Liver (tissue), 9 donors: ENCODE results near the gene BIRC3. TPM values are rescaled to one million over a fixed set of nuclear protein-coding genes. Genes with fewer than 3 reads are reported as not detected.

Experiments
- DNase-seq: peaks from one replicate; pipeline ENCODE4 v3.0.0-alpha.2; 2017; ENCODE audit warnings: low spot score
- H3K27ac ChIP-seq, 2 donors: one replicate each; pipeline ENCODE4 v1.7.0; 2013; ENCODE audit warnings: inconsistent platforms in 2 of 2, low read length in 2 of 2, control low read depth in 1 of 2, low read depth in 1 of 2, mild to moderate bottlenecking in 1 of 2
- H3K27me3 ChIP-seq, 4 donors: one replicate each; pipeline versions ENCODE4 v1.6.1 to v1.7.0; 2013; ENCODE audit warnings: low read length in 3 of 4, inconsistent platforms in 1 of 4, mild to moderate bottlenecking in 1 of 4, moderate library complexity in 1 of 4; ENCODE audit not compliant: control insufficient read depth in 4 of 4, insufficient read depth in 4 of 4
- H3K36me3 ChIP-seq, 4 donors: one replicate each; pipeline versions ENCODE4 v1.6.1 to v1.7.0; 2013; ENCODE audit warnings: low read length in 3 of 4, mild to moderate bottlenecking in 3 of 4, low read depth in 1 of 4, moderate library complexity in 1 of 4; ENCODE audit not compliant: control insufficient read depth in 4 of 4, insufficient read depth in 3 of 4
- H3K4me1 ChIP-seq, 4 donors: one replicate each; pipeline versions ENCODE4 v1.6.1 to v1.7.0; 2013; ENCODE audit warnings: low read length in 3 of 4, mild to moderate bottlenecking in 3 of 4, moderate library complexity in 1 of 4; ENCODE audit not compliant: control insufficient read depth in 4 of 4, insufficient read depth in 4 of 4
- H3K4me3 ChIP-seq, 3 donors: one replicate each; pipeline versions ENCODE4 v1.6.1 to v1.7.0; 2013; ENCODE audit warnings: low read length in 3 of 3, control low read depth in 1 of 3, low read depth in 1 of 3, mild to moderate bottlenecking in 1 of 3
- H3K9ac ChIP-seq, 2 donors: one replicate each; pipeline ENCODE4 v1.7.0; 2013; ENCODE audit warnings: low read length in 2 of 2, mild to moderate bottlenecking in 2 of 2, moderate library complexity in 2 of 2, control low read depth in 1 of 2, low read depth in 1 of 2
- H3K9me3 ChIP-seq, 4 donors: one replicate each; pipeline versions ENCODE4 v1.6.1 to v1.7.0; 2013; ENCODE audit warnings: low read length in 3 of 4; ENCODE audit not compliant: control insufficient read depth in 4 of 4
- ATF3 ChIP-seq: IDR thresholded peaks from 2 replicates; pipeline ENCODE4 v1.6.1; 2016; ENCODE audit warnings: antibody characterized with exemption
- CTCF ChIP-seq: fragments of 150-350 bp; IDR thresholded peaks from 2 replicates; pipeline ENCODE4 v1.5.1; 2017; ENCODE audit warnings: improper control_type of control experiment, low read depth, low read length; ENCODE audit not compliant: missing input control
- EGR1 ChIP-seq, 2 donors: IDR thresholded peaks; 2 replicates each; pipeline ENCODE4 v1.6.1; 2016 to 2018; ENCODE audit warnings: antibody characterized with exemption in 2 of 2, low read depth in 2 of 2
- FOXA1 ChIP-seq: IDR thresholded peaks from 2 replicates; pipeline ENCODE4 v1.6.1; 2016; ENCODE audit warnings: antibody characterized with exemption
- FOXA2 ChIP-seq: IDR thresholded peaks from 2 replicates; pipeline ENCODE4 v1.6.1; 2016; ENCODE audit warnings: antibody characterized with exemption
- GABPA ChIP-seq, 2 donors: IDR thresholded peaks in 1 of 2; conservative IDR thresholded peaks in 1 of 2; 2 replicates each; pipeline ENCODE4 v1.6.1; 2016; ENCODE audit warnings: antibody characterized with exemption in 2 of 2, mild to moderate bottlenecking in 1 of 2, moderate library complexity in 1 of 2
- HNF4A ChIP-seq, 2 donors: conservative IDR thresholded peaks; 2 replicates each; pipeline ENCODE4 v1.6.1; 2016; ENCODE audit warnings: antibody characterized with exemption in 2 of 2, mild to moderate bottlenecking in 2 of 2
- HNF4G ChIP-seq: IDR thresholded peaks from 2 replicates; pipeline ENCODE4 v1.6.1; 2016; ENCODE audit warnings: antibody characterized with exemption
- MAX ChIP-seq: IDR thresholded peaks from 2 replicates; pipeline ENCODE4 v1.6.1; 2016; ENCODE audit warnings: antibody characterized with exemption
- NR2F2 ChIP-seq: IDR thresholded peaks from 2 replicates; pipeline ENCODE4 v1.6.1; 2016; ENCODE audit warnings: antibody characterized with exemption
- RAD21 ChIP-seq, 2 donors: IDR thresholded peaks; 2 replicates each; pipeline ENCODE4 v1.6.1; 2016; ENCODE audit warnings: antibody characterized with exemption in 2 of 2, mild to moderate bottlenecking in 2 of 2
- REST ChIP-seq: IDR thresholded peaks from 2 replicates; pipeline ENCODE4 v1.6.1; 2016; ENCODE audit warnings: antibody characterized with exemption, mild to moderate bottlenecking
- RXRA ChIP-seq, 2 donors: IDR thresholded peaks; 2 replicates each; pipeline ENCODE4 v1.6.1; 2017 to 2018; ENCODE audit warnings: antibody characterized with exemption in 2 of 2, mild to moderate bottlenecking in 1 of 2
- SP1 ChIP-seq: IDR thresholded peaks from 2 replicates; pipeline ENCODE4 v1.6.1; 2018; ENCODE audit warnings: antibody characterized with exemption, mild to moderate bottlenecking
- TAF1 ChIP-seq: conservative IDR thresholded peaks from 2 replicates; pipeline ENCODE4 v1.6.1; 2016; ENCODE audit warnings: antibody characterized with exemption, mild to moderate bottlenecking
- WGBS: extraction: QIAGEN DNeasy Blood & Tissue Kit; methylation state at CpG from one replicate; pipeline ENCODE4 v1.1.7; 2013; 5-methylcytosine and 5-hydroxymethylcytosine counted together
- polyA plus RNA-seq, 2 donors: library from polyadenylated mRNA; stranded (reverse) in 1 of 2; unstranded in 1 of 2; fragments of 200-250 nt in 1 of 2; fragments of >200 nt in 1 of 2; fragmentation: Nextera tagmentation in 1 of 2; extraction: Ambion mirVana in 1 of 2; gene quantifications; one replicate each; pipeline versions ENCODE4 v1.2.1 to v1.2.3, GENCODE V29; 2013 to 2015
- total RNA-seq, 2 donors: library from RNA; depleted of rRNA; stranded (reverse); fragments of >200 nt; gene quantifications; one replicate each; pipeline ENCODE4 v1.2.3, GENCODE V29; 2014
- donor health status: healthy.
- donor health status: healthy.
- donor health status: healthy.
- donor health status: healthy.
- donor health status: healthy.

Gene BIRC3
- total and polyA plus RNA-seq, 4 donors: 1.4 to 8.1 (median 2.9) TPM

GRCh38 chr11:102357116-102357515 lies 39.8 kb downstream of the BIRC3 start (continued):
- TF ChIP-seq RAD21 (IDR thresholded peaks at IDR 0.05): no peak

GRCh38 chr11:102359372-102359771 lies 42.1 kb downstream of the BIRC3 start:
- no peaks in the 10 kb centered on the region for H3K9me3 ChIP-seq
- TF ChIP-seq MAX: no peak
- TF ChIP-seq SP1: no peak
- no peak for TF ChIP-seq REST
- no peak for TF ChIP-seq FOXA2
- no peak for TF ChIP-seq CTCF
- TF ChIP-seq NR2F2: no peak
- TF ChIP-seq FOXA1: no peak
- TF ChIP-seq HNF4A (conservative IDR thresholded peaks at IDR 0.05): no peak
- TF ChIP-seq GABPA (IDR thresholded peaks at IDR 0.05 in 1 of 2, conservative IDR thresholded peaks at IDR 0.05 in 1 of 2): no peak
- no peak for TF ChIP-seq HNF4G
- no peak for TF ChIP-seq RXRA (IDR thresholded peaks at IDR 0.05)
- TF ChIP-seq EGR1 (IDR thresholded peaks at IDR 0.05; ENCODE audit: low read depth in 2 of 2): no peak
- TF ChIP-seq ATF3: no peak
- H3K36me3 ChIP-seq: peaks cover 0 to 33% (median 30%) of the 10 kb centered on the region in 4 donors
- H3K9ac ChIP-seq: no peak overlapping the region
- no peak overlapping the region for H3K4me3 ChIP-seq
- 79% methylated on average over 3 of the region's 3 CpGs for WGBS
- no peaks in the 10 kb centered on the region for H3K27me3 ChIP-seq
- no peaks in the 10 kb centered on the region for H3K4me1 ChIP-seq
- no peak overlapping the region for H3K27ac ChIP-seq
- DNase-seq: no peak

GRCh38 chr11:102360681-102361080 lies 43.4 kb downstream of the BIRC3 start:
- no peaks in the 10 kb centered on the region for H3K27me3 ChIP-seq
- H3K27ac ChIP-seq: no peak overlapping the region
- WGBS: 94% methylated on average over 3 of the region's 3 CpGs
- no peak for TF ChIP-seq HNF4A (conservative IDR thresholded peaks at IDR 0.05)
- TF ChIP-seq HNF4G: no peak
- no peak for TF ChIP-seq EGR1 (IDR thresholded peaks at IDR 0.05; ENCODE audit: low read depth in 2 of 2)
- TF ChIP-seq TAF1: no peak
- TF ChIP-seq FOXA1: no peak
- H3K36me3 ChIP-seq: peaks cover 0 to 44% (median 43%) of the 10 kb centered on the region in 4 donors
- H3K4me3 ChIP-seq: no peak overlapping the region
- no peak for DNase-seq
- H3K9ac ChIP-seq: no peak overlapping the region
- H3K4me1 ChIP-seq: no peaks in the 10 kb centered on the region
- H3K9me3 ChIP-seq: no peaks in the 10 kb centered on the region
